Uterus (tissue), 4 donors: ENCODE data around the gene PACC1. TPM values are rescaled to one million over a fixed set of nuclear protein-coding genes. Genes with fewer than 3 reads are reported as not detected.

Source experiments
- DNase-seq, 2 donors: peaks; one replicate each; pipeline ENCODE4 v3.0.0-alpha.2; 2019 to 2020
- H3K27ac ChIP-seq, 2 donors: fragments of 200-600 bp; sonication (generic); 1 replicate in 1 of 2; 2 replicates in 1 of 2; pipeline ENCODE4 v1.5.1; 2016 to 2018
- H3K27me3 ChIP-seq, 2 donors: fragments of 200-600 bp; sonication (generic); one replicate each; pipeline ENCODE4 v1.5.1; 2018 to 2019; ENCODE audit warnings: control low read depth in 1 of 2
- H3K36me3 ChIP-seq, 2 donors: fragments of 200-600 bp; sonication (generic); one replicate each; pipeline ENCODE4 v1.5.1; 2019; ENCODE audit warnings: control low read depth in 1 of 2
- H3K4me1 ChIP-seq, 2 donors: fragments of 200-600 bp; sonication (generic); one replicate each; pipeline ENCODE4 v1.5.1; 2018 to 2019; ENCODE audit warnings: control low read depth in 1 of 2
- H3K4me3 ChIP-seq, 2 donors: fragments of 200-600 bp; sonication (generic); 1 replicate in 1 of 2; 2 replicates in 1 of 2; pipeline ENCODE4 v1.5.1; 2018 to 2019; ENCODE audit warnings: mild to moderate bottlenecking in 1 of 2
- H3K9me3 ChIP-seq, 2 donors: fragments of 200-600 bp; sonication (generic); one replicate each; pipeline ENCODE4 v1.5.1; 2019; ENCODE audit warnings: control low read depth in 1 of 2
- CTCF ChIP-seq, 4 experiments: fragments of 200-600 bp in 2 of 4; fragments of 450-650 bp in 2 of 4; sonication (generic) in 2 of 4; IDR thresholded peaks; one replicate each; pipeline ENCODE4 v1.5.1; 2016 to 2019; ENCODE audit warnings: antibody characterized with exemption in 4 of 4, mild to moderate bottlenecking in 2 of 4, moderate library complexity in 1 of 4
- POLR2A ChIP-seq, 2 donors: fragments of 450-650 bp; IDR thresholded peaks; one replicate each; pipeline ENCODE4 v1.6.1; 2016; ENCODE audit warnings: antibody characterized with exemption in 2 of 2, mild to moderate bottlenecking in 1 of 2, moderate library complexity in 1 of 2
- intact Hi-C: fragments of 100-400 bp; cut with DNase I; formaldehyde crosslinking; loops from one replicate; pipeline ENCODE4 v1.15.1; 2023; ENCODE audit warnings: low total_unique reads
- total RNA-seq, 4 donors: library from RNA; depleted of rRNA in 3 of 4; stranded (reverse); fragments of >200 nt in 3 of 4; gene quantifications; one replicate each; pipeline versions ENCODE4 v1.1.0 to v1.2.4, GENCODE V29; 2014 to 2023
- donor health status: DM: yes; HTN: yes; CAD: no.

Gene PACC1
- total RNA-seq, 4 donors from 2014 or later: 1.5 to 10.9 (median 7.2) TPM

- no peak for DNase-seq
- Histone ChIP-seq H3K4me1 (no peaks in the 10 kb centered on the region), H3K4me3 (no peak overlapping the region), H3K36me3 (no peaks in the 10 kb centered on the region), H3K27me3 (no peaks in the 10 kb centered on the region), H3K9me3 (no peaks in the 10 kb centered on the region), H3K27ac (no peak overlapping the region)
- intact Hi-C loops: no loop called here
- TF ChIP-seq CTCF (IDR thresholded peaks at IDR 0.05) (no peak), POLR2A (IDR thresholded peaks at IDR 0.05) (no peak)
Measured at GRCh38 chr1:212375986-212376385, 38.7 kb downstream of the PACC1 start.

GRCh38 chr1:212368073-212368484, 46.6 kb downstream of the PACC1 start:
- DNase-seq: peak in 1 of 2 donors; percentile 24
- Histone ChIP-seq H3K9me3 (no peaks in the 10 kb centered on the region), H3K36me3 (no peaks in the 10 kb centered on the region), H3K27me3 (no peaks in the 10 kb centered on the region), H3K4me3 (no peak overlapping the region), H3K4me1 (no peaks in the 10 kb centered on the region), H3K27ac (no peak overlapping the region)
- peak; percentile 61 to 81 (median 66) for TF ChIP-seq CTCF (IDR thresholded peaks at IDR 0.05)
- TF ChIP-seq POLR2A (IDR thresholded peaks at IDR 0.05): no peak
- intact Hi-C loops: no loop called here

- Histone ChIP-seq H3K4me3 (no peak overlapping the region), H3K27ac (no peak overlapping the region), H3K36me3 (no peaks in the 10 kb centered on the region), H3K27me3 (no peaks in the 10 kb centered on the region), H3K4me1 (no peaks in the 10 kb centered on the region), H3K9me3 (no peaks in the 10 kb centered on the region)
- intact Hi-C loops: no loop called here
- DNase-seq: no peak
- TF ChIP-seq POLR2A (IDR thresholded peaks at IDR 0.05): no peak
Measured at GRCh38 chr1:212367474-212368072, 47.1 kb downstream of the PACC1 start.

- no peak for TF ChIP-seq CTCF (IDR thresholded peaks at IDR 0.05)
- TF ChIP-seq POLR2A (IDR thresholded peaks at IDR 0.05): no peak
- Histone ChIP-seq H3K27me3 (no peaks in the 10 kb centered on the region), H3K4me3 (no peak overlapping the region), H3K27ac (no peak overlapping the region), H3K9me3 (no peaks in the 10 kb centered on the region), H3K36me3 (no peaks in the 10 kb centered on the region), H3K4me1 (no peaks in the 10 kb centered on the region)
- no peak for DNase-seq
- intact Hi-C loops: no loop called here
Measured at GRCh38 chr1:212366901-212367300, 47.8 kb downstream of the PACC1 start.

- H3K9me3 ChIP-seq: no peaks in the 10 kb centered on the region
- TF ChIP-seq CTCF (IDR thresholded peaks at IDR 0.05): no peak
- no peak for TF ChIP-seq POLR2A (IDR thresholded peaks at IDR 0.05)
- no peak overlapping the region for H3K27ac ChIP-seq
- no peaks in the 10 kb centered on the region for H3K27me3 ChIP-seq
- no peak overlapping the region for H3K4me3 ChIP-seq
- intact Hi-C loops: no loop called here
- DNase-seq: no peak
- no peaks in the 10 kb centered on the region for H3K4me1 ChIP-seq
- no peaks in the 10 kb centered on the region for H3K36me3 ChIP-seq
Measured at GRCh38 chr1:212364985-212365384, 49.7 kb downstream of the PACC1 start.
